HG03342 (cell line): ENCODE data around the gene NEK9.

ENCODE experiments used
- ATAC-seq: cut with Tn5 transposase; IDR thresholded peaks from one replicate; pipeline ENCODE4 v1.9.1; 2021; ENCODE audit warnings: mild to moderate bottlenecking, moderate library complexity; ENCODE audit not compliant: unreplicated experiment

The NEK9 gene

DNA sequence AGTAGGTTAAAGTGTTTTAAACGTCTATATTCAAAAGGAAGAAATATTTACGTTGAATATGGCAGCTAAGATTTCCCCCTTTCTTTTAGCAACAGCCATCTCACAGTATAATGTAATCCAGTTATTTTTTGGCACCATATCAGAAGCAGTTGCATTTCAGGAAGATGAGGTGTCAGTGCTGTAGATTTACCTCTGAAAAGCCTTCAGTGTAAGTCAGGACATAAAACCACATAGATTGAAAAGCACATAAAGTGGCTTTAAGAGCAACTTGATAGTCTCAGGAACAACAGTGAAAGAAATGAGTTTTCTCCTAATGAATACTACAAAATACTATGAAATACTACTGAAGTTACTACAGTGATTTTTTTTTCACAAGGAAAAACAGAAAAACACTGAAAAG is 82.5 kb downstream of the NEK9 start:
- ATAC-seq, result no peak

GRCh38 chr14:75042035-75042434 is 84.8 kb downstream of the NEK9 start:
- no peak for ATAC-seq

DNA sequence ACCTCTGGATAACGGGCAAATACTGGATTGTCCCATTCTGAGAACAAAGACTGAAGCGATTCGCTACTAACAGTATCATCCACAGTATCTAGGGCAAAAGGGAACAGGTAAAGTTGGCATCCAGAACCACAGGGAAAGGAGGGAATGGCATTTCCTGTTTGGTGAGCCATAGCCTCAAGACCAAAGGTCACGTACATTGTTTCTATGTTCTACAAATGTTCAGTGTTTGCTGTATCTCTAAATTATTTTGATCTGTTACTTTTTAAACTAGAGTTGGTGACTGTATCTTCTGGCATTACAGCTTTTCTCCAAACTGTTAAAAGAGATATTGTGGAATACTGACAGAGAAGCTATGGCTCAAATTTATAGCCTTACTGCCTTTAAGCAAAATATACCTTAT is 85.2 kb downstream of the NEK9 start:
- ATAC-seq, result no peak

GRCh38 chr14:75040959-75041358 is 85.9 kb downstream of the NEK9 start:
- no peak for ATAC-seq

GRCh38 chr14:75040507-75040906 is 86.3 kb downstream of the NEK9 start:
- ATAC-seq, result no peak

DNA sequence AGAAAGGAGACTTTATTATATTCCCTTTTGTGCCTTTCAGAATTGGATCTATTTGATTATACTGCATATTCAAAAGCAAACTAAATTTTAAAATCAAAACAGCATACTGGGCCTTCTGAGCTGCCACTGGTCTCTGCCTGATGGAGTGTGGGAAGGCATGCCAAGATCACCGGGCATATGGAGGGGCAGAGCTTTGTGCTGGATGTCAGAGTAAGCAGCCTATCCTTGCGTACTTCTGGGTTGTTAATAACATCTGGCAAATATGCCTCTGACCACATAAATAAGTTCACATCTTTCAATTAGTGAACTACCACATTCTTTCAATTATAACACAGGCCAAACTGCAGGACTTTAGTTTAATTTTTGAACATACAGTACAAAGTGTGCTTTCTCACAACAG is 93.9 kb downstream of the NEK9 start:
- no peak for ATAC-seq

DNA sequence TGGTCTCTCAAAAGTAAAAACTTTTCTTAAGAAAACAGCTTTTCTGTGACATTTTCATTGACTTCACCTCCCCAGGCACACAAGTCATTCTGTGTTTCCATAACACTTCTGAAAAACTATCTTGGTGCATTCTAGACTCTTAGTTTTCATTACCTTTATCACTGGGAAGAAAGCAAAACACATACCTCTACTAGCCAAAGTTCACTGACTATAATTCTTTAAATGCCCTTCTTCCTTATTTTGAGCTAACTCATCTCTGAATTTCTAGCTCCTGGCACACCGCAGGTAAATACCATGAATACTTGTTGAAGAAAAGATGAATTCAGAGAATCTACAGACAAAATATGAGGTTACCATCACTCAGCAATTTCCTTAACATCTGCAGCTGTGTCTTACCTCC is 96.7 kb downstream of the NEK9 start:
- no peak for ATAC-seq
